ENCODE data around the gene IRF5.

DNA sequence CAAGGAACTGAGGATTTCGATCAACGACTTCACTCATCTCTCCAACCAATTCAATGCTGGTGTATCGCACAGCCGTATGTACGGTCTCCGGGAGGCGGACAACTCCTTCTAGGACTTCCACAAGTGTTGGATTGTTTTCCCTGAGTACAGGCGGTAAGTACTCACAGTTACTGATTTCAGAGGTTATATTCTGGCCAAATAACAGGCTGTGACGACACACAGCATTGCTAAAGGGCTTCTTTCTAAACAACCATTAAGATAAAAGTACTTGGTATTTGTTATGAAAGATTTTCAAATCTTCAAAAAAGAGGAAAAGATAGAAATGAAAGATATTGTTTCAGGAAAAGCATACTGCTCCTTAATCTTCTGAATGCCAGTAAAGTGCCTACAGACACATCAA, 52.2 kb downstream of the IRF5 start:
- TF ChIP-seq, protein P1, sequence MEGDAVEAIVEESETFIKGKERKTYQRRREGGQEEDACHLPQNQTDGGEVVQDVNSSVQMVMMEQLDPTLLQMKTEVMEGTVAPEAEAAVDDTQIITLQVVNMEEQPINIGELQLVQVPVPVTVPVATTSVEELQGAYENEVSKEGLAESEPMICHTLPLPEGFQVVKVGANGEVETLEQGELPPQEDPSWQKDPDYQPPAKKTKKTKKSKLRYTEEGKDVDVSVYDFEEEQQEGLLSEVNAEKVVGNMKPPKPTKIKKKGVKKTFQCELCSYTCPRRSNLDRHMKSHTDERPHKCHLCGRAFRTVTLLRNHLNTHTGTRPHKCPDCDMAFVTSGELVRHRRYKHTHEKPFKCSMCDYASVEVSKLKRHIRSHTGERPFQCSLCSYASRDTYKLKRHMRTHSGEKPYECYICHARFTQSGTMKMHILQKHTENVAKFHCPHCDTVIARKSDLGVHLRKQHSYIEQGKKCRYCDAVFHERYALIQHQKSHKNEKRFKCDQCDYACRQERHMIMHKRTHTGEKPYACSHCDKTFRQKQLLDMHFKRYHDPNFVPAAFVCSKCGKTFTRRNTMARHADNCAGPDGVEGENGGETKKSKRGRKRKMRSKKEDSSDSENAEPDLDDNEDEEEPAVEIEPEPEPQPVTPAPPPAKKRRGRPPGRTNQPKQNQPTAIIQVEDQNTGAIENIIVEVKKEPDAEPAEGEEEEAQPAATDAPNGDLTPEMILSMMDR (IDR thresholded peaks at IDR 0.05): no peak
- TF ChIP-seq POLR2AphosphoS5 (IDR thresholded peaks at IDR 0.05): no peak

All from suprapubic skin (tissue), 3 donors.